IPS-18a (cell line): ENCODE results near the gene RAB31.

ENCODE experiments used
- H3K27ac ChIP-seq: one replicate; pipeline ENCODE4 v1.5.1; 2013; ENCODE audit warnings: low read length
- H3K27me3 ChIP-seq: one replicate; pipeline ENCODE4 v1.6.1; 2013; ENCODE audit warnings: mild to moderate bottlenecking, low read length; ENCODE audit not compliant: control insufficient read depth, insufficient read depth
- H3K36me3 ChIP-seq: one replicate; pipeline ENCODE4 v1.6.1; 2013; ENCODE audit warnings: low read depth, low read length; ENCODE audit not compliant: control insufficient read depth
- H3K4me1 ChIP-seq: one replicate; pipeline ENCODE4 v1.6.1; 2013; ENCODE audit warnings: low read depth, low read length; ENCODE audit not compliant: control insufficient read depth
- H3K4me3 ChIP-seq: one replicate; pipeline ENCODE4 v1.5.1; 2013; ENCODE audit warnings: low read length
- H3K9ac ChIP-seq: one replicate; pipeline ENCODE4 v1.6.1; 2013; ENCODE audit warnings: mild to moderate bottlenecking, low read length, moderate library complexity
- H3K9me3 ChIP-seq: one replicate; pipeline ENCODE4 v1.6.1; 2013; ENCODE audit warnings: low read depth, low read length; ENCODE audit not compliant: control insufficient read depth

Gene RAB31

GRCh38 chr18:9804517-9805104, 96.5 kb downstream of the RAB31 start:
- Histone ChIP-seq H3K27me3 (no peaks in the 10 kb centered on the region), H3K4me3 (no peak overlapping the region), H3K9me3 (no peaks in the 10 kb centered on the region), H3K4me1 (peaks cover 36% of the 10 kb centered on the region), H3K36me3 (no peaks in the 10 kb centered on the region), H3K27ac (no peak overlapping the region), H3K9ac (no peak overlapping the region)

- H3K4me3 ChIP-seq: no peak overlapping the region
- H3K9me3 ChIP-seq: no peaks in the 10 kb centered on the region
- H3K27me3 ChIP-seq: no peaks in the 10 kb centered on the region
- no peaks in the 10 kb centered on the region for H3K36me3 ChIP-seq
- peaks cover 42% of the 10 kb centered on the region for H3K4me1 ChIP-seq
- no peak overlapping the region for H3K27ac ChIP-seq
- H3K9ac ChIP-seq: no peak overlapping the region
Observed at GRCh38 chr18:9806905-9807304, 98.8 kb downstream of the RAB31 start.

- H3K9me3 ChIP-seq: no peaks in the 10 kb centered on the region
- no peak overlapping the region for H3K9ac ChIP-seq
- H3K4me3 ChIP-seq: no peak overlapping the region
- H3K27me3 ChIP-seq: no peaks in the 10 kb centered on the region
- H3K27ac ChIP-seq: no peak overlapping the region
- peaks cover 33% of the 10 kb centered on the region for H3K4me1 ChIP-seq
- H3K36me3 ChIP-seq: no peaks in the 10 kb centered on the region
Observed at GRCh38 chr18:9808295-9809241, 100.5 kb downstream of the RAB31 start.

- Histone ChIP-seq H3K9ac (no peak overlapping the region), H3K9me3 (no peaks in the 10 kb centered on the region), H3K4me3 (no peak overlapping the region), H3K27ac (no peak overlapping the region), H3K27me3 (no peaks in the 10 kb centered on the region), H3K36me3 (no peaks in the 10 kb centered on the region), H3K4me1 (peaks cover 23% of the 10 kb centered on the region)
Observed at GRCh38 chr18:9809697-9810096, 101.6 kb downstream of the RAB31 start.

GRCh38 chr18:9810299-9810698, 102.2 kb downstream of the RAB31 start:
- H3K9ac ChIP-seq: no peak overlapping the region
- H3K4me1 ChIP-seq: peaks cover 23% of the 10 kb centered on the region
- H3K9me3 ChIP-seq: no peaks in the 10 kb centered on the region
- H3K36me3 ChIP-seq: no peaks in the 10 kb centered on the region
- no peak overlapping the region for H3K27ac ChIP-seq
- H3K27me3 ChIP-seq: no peaks in the 10 kb centered on the region
- H3K4me3 ChIP-seq: no peak overlapping the region

GRCh38 chr18:9810994-9811705, 103.0 kb downstream of the RAB31 start:
- H3K27ac ChIP-seq: no peak overlapping the region
- H3K4me3 ChIP-seq: no peak overlapping the region
- no peaks in the 10 kb centered on the region for H3K27me3 ChIP-seq
- no peak overlapping the region for H3K9ac ChIP-seq
- peaks cover 23% of the 10 kb centered on the region for H3K4me1 ChIP-seq
- H3K36me3 ChIP-seq: no peaks in the 10 kb centered on the region
- H3K9me3 ChIP-seq: no peaks in the 10 kb centered on the region

- Histone ChIP-seq H3K9ac (no peak overlapping the region), H3K4me1 (peaks cover 23% of the 10 kb centered on the region), H3K36me3 (no peaks in the 10 kb centered on the region), H3K27me3 (no peaks in the 10 kb centered on the region), H3K4me3 (no peak overlapping the region), H3K27ac (no peak overlapping the region), H3K9me3 (no peaks in the 10 kb centered on the region)
Observed at GRCh38 chr18:9811978-9812377, 103.9 kb downstream of the RAB31 start.

- Histone ChIP-seq H3K4me3 (no peak overlapping the region), H3K27ac (no peak overlapping the region), H3K9ac (no peak overlapping the region)
Observed at GRCh38 chr18:9814431-9814830, 106.3 kb downstream of the RAB31 start.

GRCh38 chr18:9817286-9817685, 109.2 kb downstream of the RAB31 start:
- Histone ChIP-seq H3K9ac (no peak overlapping the region), H3K27ac (no peak overlapping the region), H3K4me1 (no peaks in the 10 kb centered on the region), H3K36me3 (no peaks in the 10 kb centered on the region), H3K9me3 (no peaks in the 10 kb centered on the region), H3K27me3 (no peaks in the 10 kb centered on the region), H3K4me3 (no peak overlapping the region)

More at GRCh38 chr18:9814431-9814830, 106.3 kb downstream of the RAB31 start:
- Histone ChIP-seq H3K36me3 (no peaks in the 10 kb centered on the region), H3K4me1 (peaks cover 8% of the 10 kb centered on the region), H3K27me3 (no peaks in the 10 kb centered on the region), H3K9me3 (no peaks in the 10 kb centered on the region)

- no peaks in the 10 kb centered on the region for H3K27me3 ChIP-seq
- H3K9me3 ChIP-seq: no peaks in the 10 kb centered on the region
- no peak overlapping the region for H3K4me3 ChIP-seq
- H3K36me3 ChIP-seq: no peaks in the 10 kb centered on the region
- no peak overlapping the region for H3K27ac ChIP-seq
- H3K9ac ChIP-seq: no peak overlapping the region
- no peaks in the 10 kb centered on the region for H3K4me1 ChIP-seq
Observed at GRCh38 chr18:9817725-9818422, 109.8 kb downstream of the RAB31 start.

- H3K27ac ChIP-seq: no peak overlapping the region
- H3K9me3 ChIP-seq: no peaks in the 10 kb centered on the region
- no peaks in the 10 kb centered on the region for H3K36me3 ChIP-seq
- H3K4me3 ChIP-seq: no peak overlapping the region
- no peak overlapping the region for H3K9ac ChIP-seq
- H3K27me3 ChIP-seq: no peaks in the 10 kb centered on the region
- H3K4me1 ChIP-seq: no peaks in the 10 kb centered on the region
Observed at GRCh38 chr18:9818423-9818734, 110.3 kb downstream of the RAB31 start.
